NT2/D1 (cell line): Measurements from ENCODE around the gene RBM8A.

Experiments used
- DNase-seq: peaks from one replicate; pipeline ENCODE4 v3.0.0-alpha.2; 2011; ENCODE audit warnings: low read depth, low spot score
- H3K27me3 ChIP-seq: 2 replicates; pipeline ENCODE4 v1.6.0; 2011; ENCODE audit warnings: mild to moderate bottlenecking; ENCODE audit not compliant: insufficient read length, insufficient read depth
- H3K36me3 ChIP-seq: 2 replicates; pipeline ENCODE4 v1.6.1; 2011; ENCODE audit warnings: mild to moderate bottlenecking, low read length, mixed read lengths; ENCODE audit not compliant: insufficient read depth, insufficient read length
- H3K4me1 ChIP-seq: 2 replicates; pipeline ENCODE4 v1.5.1; 2011; ENCODE audit not compliant: insufficient read depth, insufficient read length
- H3K4me3 ChIP-seq: 2 replicates; pipeline ENCODE4 v1.5.1; 2011; ENCODE audit warnings: low read depth; ENCODE audit not compliant: insufficient read length
- H3K9ac ChIP-seq: 2 replicates; pipeline ENCODE4 v1.6.0; 2011; ENCODE audit warnings: low read depth; ENCODE audit not compliant: insufficient read length
- H3K9me3 ChIP-seq: 2 replicates; pipeline ENCODE4 v1.5.1; 2011; ENCODE audit warnings: mild to moderate bottlenecking, low read length; ENCODE audit not compliant: insufficient read depth
- SUZ12 ChIP-seq: IDR thresholded peaks from 2 replicates; pipeline ENCODE4 v1.6.1; 2011; ENCODE audit not compliant: insufficient read length, insufficient read depth; ENCODE audit errors: extremely low read depth
- YY1 ChIP-seq: IDR thresholded peaks from 2 replicates; pipeline ENCODE4 v1.6.1; 2011; ENCODE audit not compliant: insufficient read length, insufficient read depth
- ZNF274 ChIP-seq: IDR thresholded peaks from 2 replicates; pipeline ENCODE4 v1.6.1; 2011; ENCODE audit warnings: mild to moderate bottlenecking, low read depth, low read length

RBM8A gene

DNA sequence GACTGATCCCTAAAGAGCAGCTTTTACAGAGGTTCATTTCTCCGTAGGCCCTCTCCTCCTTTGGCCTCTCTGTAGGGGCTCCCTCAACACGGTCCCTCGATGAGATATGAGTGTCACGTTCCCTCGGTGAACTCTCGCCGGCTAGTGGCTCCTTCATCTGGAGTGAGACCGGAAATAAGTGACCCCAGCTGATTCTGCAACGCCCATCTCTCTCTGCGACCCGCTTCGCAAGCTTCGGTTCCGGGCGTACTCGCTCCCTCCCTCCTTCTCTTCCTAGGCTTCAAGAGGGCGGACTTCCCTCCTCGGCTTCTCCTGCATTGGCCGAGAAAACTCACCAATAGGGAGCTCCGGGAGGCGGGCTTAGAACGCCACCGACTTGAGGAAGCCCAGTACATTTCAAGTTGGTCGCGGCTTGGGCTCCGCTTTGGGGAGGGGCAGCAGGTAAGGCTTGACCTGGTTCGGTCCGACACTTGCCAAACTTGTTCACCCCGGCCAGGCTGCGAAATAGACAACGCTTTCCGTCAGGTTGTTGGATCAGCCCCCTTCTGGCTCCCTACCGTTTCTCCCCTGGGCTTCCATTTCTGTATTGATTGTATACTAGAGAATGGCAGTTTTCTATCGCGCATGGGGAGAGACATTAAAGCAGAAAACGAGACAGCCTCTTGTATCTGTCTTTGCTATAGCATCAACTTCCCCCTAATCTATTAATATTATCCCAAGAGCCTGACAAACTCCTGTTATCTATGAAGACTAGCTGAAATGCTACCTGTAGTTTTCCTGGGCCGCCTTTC lies 37.2 kb upstream of the RBM8A start, which contains the start of the genes ANKRD34A and POLR3GL:
Gene ANKRD34A, minus strand, starts transcription at position 248 of the 791 bp plus-strand sequence. CDS start 2,816 bp downstream, outside the sequence.
Gene POLR3GL, plus strand, starts transcription at position 363 of the 791 bp plus-strand sequence. CDS start 10,176 bp downstream, outside the sequence.
- Histone ChIP-seq H3K9me3 (peaks cover 16% of the 10 kb centered on the region), H3K4me1 (peaks cover 20% of the 10 kb centered on the region), H3K27me3 (peaks cover 60% of the 10 kb centered on the region), H3K4me3 (peak within 1 kb of the TSS; percentile 59), H3K9ac (peak within 1 kb of the TSS; percentile 77), H3K36me3 (no peaks in the 10 kb centered on the region)
- TF ChIP-seq ZNF274 (no peak), YY1 (no peak), SUZ12 (peak; percentile 36)
- peak; percentile 94 for DNase-seq

DNA sequence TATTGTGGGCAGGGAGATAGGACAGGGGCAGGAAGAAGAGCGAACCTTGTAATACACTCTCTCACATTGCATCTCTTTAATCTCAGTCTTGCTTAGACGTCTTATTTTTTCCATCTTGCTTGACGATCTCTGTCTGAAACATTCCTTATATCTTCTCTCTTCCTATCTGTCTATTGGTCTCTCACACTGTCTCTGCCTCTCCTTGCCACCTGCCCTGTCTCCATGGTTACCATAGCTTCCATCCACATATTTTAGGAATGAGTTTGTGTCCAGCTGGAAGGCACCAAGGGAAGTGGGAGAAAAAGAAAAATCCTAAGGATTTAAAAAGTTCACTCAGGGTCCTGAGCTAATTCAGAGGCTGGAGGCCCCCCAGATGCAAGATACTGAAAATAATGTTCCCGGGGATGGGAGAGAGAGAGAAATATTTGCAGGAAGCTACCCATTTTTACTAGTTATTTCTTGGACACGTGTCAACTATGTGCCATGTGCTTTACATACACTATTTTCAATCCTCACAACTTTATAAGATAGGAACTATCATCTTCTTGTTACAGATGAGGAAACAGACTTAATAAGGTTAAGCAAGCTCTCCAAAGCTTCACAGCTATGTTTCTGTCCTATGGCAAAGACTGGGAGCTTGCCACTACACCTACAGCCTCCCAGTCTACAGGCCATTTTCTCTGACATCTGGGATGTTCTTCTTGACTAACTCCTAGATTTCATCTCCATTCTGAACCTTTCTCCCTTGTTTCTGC lies 36.2 kb upstream of the RBM8A start:
- DNase-seq: no peak
- H3K4me1 ChIP-seq: peaks cover 20% of the 10 kb centered on the region
- TF ChIP-seq YY1: no peak
- no peak for TF ChIP-seq ZNF274
- TF ChIP-seq SUZ12: no peak
- H3K9ac ChIP-seq: no peak overlapping the region
- H3K36me3 ChIP-seq: no peaks in the 10 kb centered on the region
- H3K4me3 ChIP-seq: no peak overlapping the region
- H3K9me3 ChIP-seq: peaks cover 16% of the 10 kb centered on the region
- H3K27me3 ChIP-seq: peaks cover 70% of the 10 kb centered on the region

- DNase-seq: no peak
- H3K4me1 ChIP-seq: peaks cover 20% of the 10 kb centered on the region
- no peaks in the 10 kb centered on the region for H3K36me3 ChIP-seq
- peaks cover 75% of the 10 kb centered on the region for H3K27me3 ChIP-seq
- H3K9me3 ChIP-seq: peaks cover 8% of the 10 kb centered on the region
- H3K9ac ChIP-seq: peak overlapping the region; percentile 83
- H3K4me3 ChIP-seq: peak overlapping the region; percentile 80
- no peak for TF ChIP-seq SUZ12
- TF ChIP-seq YY1: no peak
- no peak for TF ChIP-seq ZNF274
These were observed 35.1 kb upstream of the RBM8A start for GRCh38 chr1:145962157-145963102.

DNA sequence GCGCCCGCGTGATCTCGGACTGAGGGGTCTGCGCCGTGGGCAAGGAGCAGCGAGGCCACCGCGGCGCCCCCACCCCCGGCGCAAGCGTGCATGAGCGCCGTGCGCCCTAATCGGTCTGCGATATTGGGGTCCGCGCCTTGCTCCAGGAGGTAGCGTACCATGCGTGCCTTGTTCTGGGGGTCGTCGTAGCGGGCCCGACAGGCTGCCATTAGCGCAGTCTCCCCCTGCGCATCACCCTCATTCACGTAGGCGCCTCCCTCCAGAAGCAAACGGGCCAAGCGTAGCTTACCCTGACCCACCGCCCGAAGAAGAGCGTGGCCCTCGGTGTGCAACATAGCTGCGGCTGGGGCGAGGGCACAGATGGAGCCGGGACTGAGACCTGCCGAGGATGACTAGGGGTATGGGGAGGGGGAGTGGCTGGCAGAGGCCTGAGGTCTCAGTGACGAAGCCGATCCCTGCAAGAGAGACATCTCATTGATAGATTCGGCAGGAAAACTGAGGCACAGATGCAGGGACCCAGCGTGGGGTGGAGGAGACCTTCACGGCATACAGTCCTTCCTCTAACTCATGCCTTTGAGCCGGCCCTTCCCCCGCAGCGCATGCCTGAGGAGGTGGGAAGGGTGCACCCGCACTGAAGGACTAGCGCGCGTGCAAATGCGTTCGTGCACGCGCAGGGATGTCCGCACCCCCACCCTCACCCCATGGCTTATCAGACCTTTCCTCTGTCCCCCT lies 34.3 kb upstream of the RBM8A start:
- Histone ChIP-seq H3K4me1 (peaks cover 20% of the 10 kb centered on the region), H3K4me3 (peak overlapping the region; percentile 80), H3K27me3 (peaks cover 84% of the 10 kb centered on the region), H3K36me3 (no peaks in the 10 kb centered on the region), H3K9me3 (peaks cover under 1% of the 10 kb centered on the region; the same call in 1 of the 2 replicates), H3K9ac (peak overlapping the region; percentile 83)
- peak; percentile 71 for TF ChIP-seq SUZ12
- TF ChIP-seq ZNF274: no peak
- DNase-seq: no peak

- peak overlapping the region; percentile 80 for H3K4me3 ChIP-seq
- DNase-seq: no peak
- peaks cover 20% of the 10 kb centered on the region for H3K4me1 ChIP-seq
- no peaks in the 10 kb centered on the region for H3K9me3 ChIP-seq
- no peaks in the 10 kb centered on the region for H3K36me3 ChIP-seq
- TF ChIP-seq ZNF274 (no peak), YY1 (no peak), SUZ12 (no peak)
- H3K9ac ChIP-seq: peak overlapping the region; percentile 83
- peaks cover 89% of the 10 kb centered on the region for H3K27me3 ChIP-seq
These were observed 33.8 kb upstream of the RBM8A start for GRCh38 chr1:145961109-145961424.

GRCh38 chr1:145960468-145961108 lies 33.3 kb upstream of the RBM8A start:
- TF ChIP-seq ZNF274 (no peak), SUZ12 (no peak), YY1 (no peak)
- H3K27me3 ChIP-seq: peaks cover 93% of the 10 kb centered on the region
- H3K36me3 ChIP-seq: no peaks in the 10 kb centered on the region
- H3K4me3 ChIP-seq: peak overlapping the region; percentile 80
- DNase-seq: peak; percentile 75
- H3K4me1 ChIP-seq: peaks cover 20% of the 10 kb centered on the region
- H3K9me3 ChIP-seq: no peaks in the 10 kb centered on the region
- peak overlapping the region; percentile 83 for H3K9ac ChIP-seq
